ENCODE results near the gene IGF1.

GRCh38 chr12:102438047-102438826 lies 42.1 kb downstream of the IGF1 start:
- no peak for TF ChIP-seq CTCF (IDR thresholded peaks at IDR 0.05)
- no peak for TF ChIP-seq POLR2A (IDR thresholded peaks at IDR 0.05)
